HTERT RPE-1 (cell line): ENCODE results near the gene EVI5L.

Source experiments
- in situ Hi-C: fragments of 300-500 bp; cut with MboI; formaldehyde crosslinking; loops from 4 replicates; pipeline ENCODE4 v1.14.3; 2020; ENCODE audit warnings: low sequenced_read_pairs

The EVI5L gene

GRCh38 chr19:7859831-7860713 lies 30.1 kb downstream of the EVI5L start:
- in situ Hi-C loops = no loop called here

- in situ Hi-C loops = no loop called here
Measured at GRCh38 chr19:7860714-7861618, 30.9 kb downstream of the EVI5L start.

GRCh38 chr19:7861619-7862412 lies 31.8 kb downstream of the EVI5L start:
- in situ Hi-C loops = no loop called here

- in situ Hi-C loops = no loop called here
Measured at GRCh38 chr19:7862413-7862951, 32.5 kb downstream of the EVI5L start.

GRCh38 chr19:7863157-7863970 lies 33.3 kb downstream of the EVI5L start:
- in situ Hi-C loops = no loop called here

- in situ Hi-C loops = no loop called here
Measured at GRCh38 chr19:7863971-7864689, 34.1 kb downstream of the EVI5L start.

- in situ Hi-C loops = no loop called here
Measured at GRCh38 chr19:7864690-7865074, 34.7 kb downstream of the EVI5L start.

- in situ Hi-C loops = no loop called here
Measured at GRCh38 chr19:7865262-7865911, 35.4 kb downstream of the EVI5L start.

GRCh38 chr19:7866399-7867091 lies 36.5 kb downstream of the EVI5L start:
- in situ Hi-C loops = no loop called here

GRCh38 chr19:7867092-7867844 lies 37.2 kb downstream of the EVI5L start:
- in situ Hi-C loops = no loop called here

GRCh38 chr19:7868326-7868670 lies 38.3 kb downstream of the EVI5L start:
- in situ Hi-C loops = no loop called here

GRCh38 chr19:7868671-7869452 lies 38.8 kb downstream of the EVI5L start:
- in situ Hi-C loops = no loop called here

GRCh38 chr19:7869453-7869909 lies 39.5 kb downstream of the EVI5L start:
- in situ Hi-C loops = no loop called here

- in situ Hi-C loops = no loop called here
Measured at GRCh38 chr19:7869910-7870511, 40.0 kb downstream of the EVI5L start.

GRCh38 chr19:7870571-7871436 lies 40.8 kb downstream of the EVI5L start:
- in situ Hi-C loops = no loop called here
